ENCODE measurements around the gene SPEG.

- TF ChIP-seq ARNTL (CRISPR knock-in tag; IDR thresholded peaks at IDR 0.05; ENCODE audit: borderline replicate concordance, low read depth) (no peak), TCF4 (CRISPR knock-in tag; IDR thresholded peaks at IDR 0.05; ENCODE audit: borderline replicate concordance) (no peak), RARB (CRISPR knock-in tag; IDR thresholded peaks at IDR 0.05) (no peak), GLIS3 (CRISPR knock-in tag; IDR thresholded peaks at IDR 0.05) (no peak), ESRRG (CRISPR knock-in tag; IDR thresholded peaks at IDR 0.05) (no peak), TOX (CRISPR knock-in tag; IDR thresholded peaks at IDR 0.05; ENCODE audit: borderline replicate concordance) (no peak), SNAI2 (CRISPR knock-in tag; IDR thresholded peaks at IDR 0.05) (no peak), ZC3H10 (CRISPR knock-in tag; IDR thresholded peaks at IDR 0.05) (no peak), CSDC2 (CRISPR knock-in tag; IDR thresholded peaks at IDR 0.05) (no peak)
- TF ChIP-seq, protein P1, sequence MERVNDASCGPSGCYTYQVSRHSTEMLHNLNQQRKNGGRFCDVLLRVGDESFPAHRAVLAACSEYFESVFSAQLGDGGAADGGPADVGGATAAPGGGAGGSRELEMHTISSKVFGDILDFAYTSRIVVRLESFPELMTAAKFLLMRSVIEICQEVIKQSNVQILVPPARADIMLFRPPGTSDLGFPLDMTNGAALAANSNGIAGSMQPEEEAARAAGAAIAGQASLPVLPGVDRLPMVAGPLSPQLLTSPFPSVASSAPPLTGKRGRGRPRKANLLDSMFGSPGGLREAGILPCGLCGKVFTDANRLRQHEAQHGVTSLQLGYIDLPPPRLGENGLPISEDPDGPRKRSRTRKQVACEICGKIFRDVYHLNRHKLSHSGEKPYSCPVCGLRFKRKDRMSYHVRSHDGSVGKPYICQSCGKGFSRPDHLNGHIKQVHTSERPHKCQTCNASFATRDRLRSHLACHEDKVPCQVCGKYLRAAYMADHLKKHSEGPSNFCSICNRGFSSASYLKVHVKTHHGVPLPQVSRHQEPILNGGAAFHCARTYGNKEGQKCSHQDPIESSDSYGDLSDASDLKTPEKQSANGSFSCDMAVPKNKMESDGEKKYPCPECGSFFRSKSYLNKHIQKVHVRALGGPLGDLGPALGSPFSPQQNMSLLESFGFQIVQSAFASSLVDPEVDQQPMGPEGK (CRISPR knock-in tag; IDR thresholded peaks at IDR 0.05; ENCODE audit: borderline replicate concordance): no peak
- TF ChIP-seq, protein P2, sequence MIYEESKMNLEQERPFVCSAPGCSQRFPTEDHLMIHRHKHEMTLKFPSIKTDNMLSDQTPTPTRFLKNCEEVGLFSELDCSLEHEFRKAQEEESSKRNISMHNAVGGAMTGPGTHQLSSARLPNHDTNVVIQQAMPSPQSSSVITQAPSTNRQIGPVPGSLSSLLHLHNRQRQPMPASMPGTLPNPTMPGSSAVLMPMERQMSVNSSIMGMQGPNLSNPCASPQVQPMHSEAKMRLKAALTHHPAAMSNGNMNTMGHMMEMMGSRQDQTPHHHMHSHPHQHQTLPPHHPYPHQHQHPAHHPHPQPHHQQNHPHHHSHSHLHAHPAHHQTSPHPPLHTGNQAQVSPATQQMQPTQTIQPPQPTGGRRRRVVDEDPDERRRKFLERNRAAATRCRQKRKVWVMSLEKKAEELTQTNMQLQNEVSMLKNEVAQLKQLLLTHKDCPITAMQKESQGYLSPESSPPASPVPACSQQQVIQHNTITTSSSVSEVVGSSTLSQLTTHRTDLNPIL (CRISPR knock-in tag; IDR thresholded peaks at IDR 0.05; ENCODE audit: low read depth): no peak
- TF ChIP-seq, protein P3, sequence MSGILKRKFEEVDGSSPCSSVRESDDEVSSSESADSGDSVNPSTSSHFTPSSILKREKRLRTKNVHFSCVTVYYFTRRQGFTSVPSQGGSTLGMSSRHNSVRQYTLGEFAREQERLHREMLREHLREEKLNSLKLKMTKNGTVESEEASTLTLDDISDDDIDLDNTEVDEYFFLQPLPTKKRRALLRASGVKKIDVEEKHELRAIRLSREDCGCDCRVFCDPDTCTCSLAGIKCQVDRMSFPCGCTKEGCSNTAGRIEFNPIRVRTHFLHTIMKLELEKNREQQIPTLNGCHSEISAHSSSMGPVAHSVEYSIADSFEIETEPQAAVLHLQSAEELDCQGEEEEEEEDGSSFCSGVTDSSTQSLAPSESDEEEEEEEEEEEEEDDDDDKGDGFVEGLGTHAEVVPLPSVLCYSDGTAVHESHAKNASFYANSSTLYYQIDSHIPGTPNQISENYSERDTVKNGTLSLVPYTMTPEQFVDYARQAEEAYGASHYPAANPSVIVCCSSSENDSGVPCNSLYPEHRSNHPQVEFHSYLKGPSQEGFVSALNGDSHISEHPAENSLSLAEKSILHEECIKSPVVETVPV (CRISPR knock-in tag; IDR thresholded peaks at IDR 0.05): no peak
- TF ChIP-seq, protein P4, sequence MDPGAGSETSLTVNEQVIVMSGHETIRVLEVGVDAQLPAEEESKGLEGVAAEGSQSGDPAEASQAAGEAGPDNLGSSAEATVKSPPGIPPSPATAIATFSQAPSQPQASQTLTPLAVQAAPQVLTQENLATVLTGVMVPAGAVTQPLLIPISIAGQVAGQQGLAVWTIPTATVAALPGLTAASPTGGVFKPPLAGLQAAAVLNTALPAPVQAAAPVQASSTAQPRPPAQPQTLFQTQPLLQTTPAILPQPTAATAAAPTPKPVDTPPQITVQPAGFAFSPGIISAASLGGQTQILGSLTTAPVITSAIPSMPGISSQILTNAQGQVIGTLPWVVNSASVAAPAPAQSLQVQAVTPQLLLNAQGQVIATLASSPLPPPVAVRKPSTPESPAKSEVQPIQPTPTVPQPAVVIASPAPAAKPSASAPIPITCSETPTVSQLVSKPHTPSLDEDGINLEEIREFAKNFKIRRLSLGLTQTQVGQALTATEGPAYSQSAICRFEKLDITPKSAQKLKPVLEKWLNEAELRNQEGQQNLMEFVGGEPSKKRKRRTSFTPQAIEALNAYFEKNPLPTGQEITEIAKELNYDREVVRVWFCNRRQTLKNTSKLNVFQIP (CRISPR knock-in tag; IDR thresholded peaks at IDR 0.05; ENCODE audit: borderline replicate concordance, low read depth): no peak
Measured at GRCh38 chr2:219489315-219489714, 54.7 kb downstream of the SPEG start.

Data from SK-N-SH treated with all-trans-retinoic acid at 6 μM for 48 hours (cell line).